Activated CD8-positive, alpha-beta memory T cell treated with anti-CD3 and anti-CD28 coated beads, Interleukin-2, amount 50 U/mL, for 24 hours (primary cell): ENCODE results near the gene POLH.
A peak's percentile ranks its signal among the peaks of the same experiment; 100 is the strongest.
"Not testable (repeated sequence)": the region's sequence is repeated elsewhere in the genome, so short reads cannot be mapped to it uniquely, and the experiment has no call there.

Experiments
- DNase-seq: peaks from one replicate; pipeline ENCODE4 v3.0.0-alpha.2; 2020; ENCODE audit errors: extremely low read depth

Gene POLH

DNA sequence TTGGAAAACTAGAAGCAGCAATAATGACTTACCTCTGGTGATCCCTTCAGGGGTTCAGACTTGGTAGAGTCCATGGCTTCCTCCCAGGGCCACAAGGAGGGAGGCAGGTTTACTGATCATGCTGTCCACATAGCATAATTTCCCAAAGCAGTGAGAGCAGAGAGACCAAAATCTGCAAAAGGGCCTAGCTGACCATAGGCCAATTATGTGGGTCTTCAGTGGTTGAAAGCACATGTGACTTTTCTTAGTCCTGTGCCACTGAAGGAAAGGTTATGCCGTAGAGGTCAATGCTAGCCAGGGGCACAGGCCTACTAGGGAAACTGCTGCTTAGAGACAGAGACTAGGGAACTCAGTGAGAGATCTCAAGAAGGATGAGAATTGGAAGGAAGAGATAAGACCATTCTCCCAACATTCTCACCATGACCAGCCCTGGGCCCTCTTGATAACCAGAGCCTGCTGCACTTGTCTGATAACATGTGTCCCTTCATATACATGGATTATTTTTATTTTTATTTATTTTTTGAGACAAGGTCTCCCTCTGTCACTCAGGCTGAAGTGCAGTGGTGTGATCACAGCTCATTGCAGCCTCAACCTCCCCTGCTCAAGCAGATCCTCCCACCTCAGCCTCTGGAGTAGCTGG lies 55.1 kb downstream of the POLH start:
- DNase-seq, result no peak

DNA sequence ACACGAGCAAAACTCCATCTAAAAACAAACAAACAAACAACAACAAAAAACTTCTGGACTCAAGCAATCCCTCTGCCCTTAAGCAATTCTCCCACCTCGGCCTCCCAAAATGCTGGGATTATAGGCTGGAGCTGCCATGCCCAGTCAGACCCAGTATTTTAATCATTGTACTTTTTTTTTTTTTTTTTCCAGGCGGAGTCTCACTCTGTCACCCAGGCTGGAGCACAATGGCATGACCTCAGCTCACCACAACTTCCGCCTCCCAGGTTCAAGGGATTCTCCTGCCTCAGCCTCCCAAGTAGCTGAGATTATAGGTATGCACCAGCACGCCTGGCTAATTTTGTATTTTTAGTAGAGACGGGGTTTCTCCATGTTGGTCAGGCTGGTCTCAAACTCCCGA lies 57.0 kb downstream of the POLH start:
- not testable (repeated sequence) for DNase-seq

- no peak for DNase-seq
Measured at GRCh38 chr6:43634702-43635303, 58.8 kb downstream of the POLH start.

DNA sequence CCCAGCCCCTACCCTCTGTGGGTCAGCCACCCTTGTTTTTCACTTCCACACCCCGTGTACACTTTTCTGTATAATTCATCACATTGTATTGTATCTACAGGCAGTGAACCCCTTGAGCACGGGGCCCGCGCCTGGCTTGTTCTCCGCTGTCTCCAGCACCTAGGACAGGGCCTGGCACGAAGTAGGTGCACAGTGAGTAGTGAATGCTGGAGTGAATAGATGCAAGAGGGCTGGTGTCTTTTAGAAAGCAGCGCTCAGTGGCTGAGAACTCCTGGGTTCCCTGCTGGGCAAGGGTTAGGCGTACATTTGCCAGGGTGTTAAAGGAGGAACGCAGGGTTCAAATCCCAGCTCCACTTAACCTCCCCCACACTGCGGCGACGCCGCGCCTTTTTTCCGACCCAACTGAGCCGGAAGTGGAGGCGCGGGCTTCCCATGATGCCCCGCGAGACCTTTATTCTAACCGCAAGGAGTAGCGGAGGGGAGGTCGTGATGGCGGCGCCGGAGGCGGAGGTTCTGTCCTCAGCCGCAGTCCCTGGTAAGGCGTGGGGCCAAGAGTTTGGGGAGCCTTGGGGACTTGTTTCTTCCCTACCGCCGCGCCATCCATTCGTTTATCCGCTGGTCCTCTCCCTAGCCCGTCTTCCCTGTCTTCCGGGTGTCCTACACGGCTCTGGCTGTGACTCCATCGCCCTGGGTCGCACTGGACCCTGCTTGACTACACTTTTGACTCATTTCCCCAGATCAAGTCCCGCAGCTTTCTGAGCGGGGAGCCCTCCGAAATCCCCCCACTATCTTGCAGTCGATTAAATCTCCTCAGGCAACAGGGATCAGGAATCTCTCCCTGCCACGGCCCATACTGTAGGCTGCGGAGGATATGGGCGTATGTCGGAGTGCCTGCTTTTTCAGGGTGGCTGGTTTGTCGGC lies 59.7 kb downstream of the POLH start, which contains the start of gene MAD2L1BP:
TSS of gene MAD2L1BP (plus strand) at position 454 of the 921 bp plus-strand sequence. CDS start at position 490, 36 bp downstream.
- DNase-seq, result peak; percentile 63

DNA sequence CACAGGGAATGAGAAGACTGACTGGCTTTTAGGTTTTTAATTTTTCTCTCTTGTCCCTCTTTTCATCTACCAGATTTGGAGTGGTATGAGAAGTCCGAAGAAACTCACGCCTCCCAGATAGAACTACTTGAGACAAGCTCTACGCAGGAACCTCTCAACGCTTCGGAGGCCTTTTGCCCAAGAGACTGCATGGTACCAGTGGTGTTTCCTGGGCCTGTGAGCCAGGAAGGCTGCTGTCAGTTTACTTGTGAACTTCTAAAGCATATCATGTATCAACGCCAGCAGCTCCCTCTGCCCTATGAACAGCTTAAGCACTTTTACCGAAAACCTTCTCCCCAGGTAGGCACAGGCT lies 60.3 kb downstream of the POLH start:
- DNase-seq, result no peak

DNA sequence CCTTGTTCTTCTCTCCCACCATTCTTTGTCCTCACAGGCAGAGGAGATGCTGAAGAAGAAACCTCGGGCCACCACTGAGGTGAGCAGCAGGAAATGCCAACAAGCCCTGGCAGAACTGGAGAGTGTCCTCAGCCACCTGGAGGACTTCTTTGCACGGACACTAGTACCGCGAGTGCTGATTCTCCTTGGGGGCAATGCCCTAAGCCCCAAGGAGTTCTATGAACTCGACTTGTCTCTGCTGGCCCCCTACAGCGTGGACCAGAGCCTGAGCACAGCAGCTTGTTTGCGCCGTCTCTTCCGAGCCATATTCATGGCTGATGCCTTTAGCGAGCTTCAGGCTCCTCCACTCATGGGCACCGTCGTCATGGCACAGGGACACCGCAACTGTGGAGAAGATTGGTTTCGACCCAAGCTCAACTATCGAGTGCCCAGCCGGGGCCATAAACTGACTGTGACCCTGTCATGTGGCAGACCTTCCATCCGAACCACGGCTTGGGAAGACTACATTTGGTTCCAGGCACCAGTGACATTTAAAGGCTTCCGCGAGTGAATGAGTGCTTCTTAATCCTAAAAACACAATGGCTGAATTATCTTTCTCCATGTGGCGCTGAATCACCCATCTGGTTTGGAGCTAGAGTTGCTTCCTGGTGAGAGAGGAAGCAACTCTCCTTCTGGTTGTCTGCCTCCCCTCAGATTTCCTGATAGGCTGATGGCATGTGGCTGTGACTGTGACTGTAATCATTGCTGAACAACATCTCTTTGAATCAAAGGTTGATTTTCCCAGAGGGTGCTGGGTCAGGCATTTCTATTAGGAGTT lies 64.2 kb downstream of the POLH start:
- DNase-seq, result no peak

GRCh38 chr6:43644940-43645612 lies 69.1 kb downstream of the POLH start, which contains the start of gene RSPH9:
Gene RSPH9 (plus strand): TSS chr6:43645036. CDS start chr6:43645099, 63 bp downstream.
- no peak for DNase-seq

- no peak for DNase-seq
Measured at GRCh38 chr6:43645613-43645964, 69.6 kb downstream of the POLH start.

DNA sequence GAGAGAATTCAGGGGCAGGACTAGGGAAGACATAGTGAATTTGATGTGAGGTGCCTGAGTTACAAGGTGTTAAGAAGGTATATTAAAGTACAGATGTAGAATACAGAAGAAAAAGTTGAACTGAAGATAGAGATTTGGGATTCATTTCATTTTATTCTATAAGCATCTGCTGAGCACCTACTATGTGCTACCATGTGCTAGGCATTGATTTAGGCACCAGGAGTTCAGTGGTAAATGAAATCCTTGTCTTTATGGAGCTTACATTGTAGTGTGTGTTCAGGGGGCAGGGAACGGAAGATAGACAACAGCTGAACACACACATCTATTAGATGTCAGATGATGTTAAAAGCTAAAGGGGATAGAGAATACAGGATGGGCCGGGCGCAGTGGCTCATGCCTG lies 71.6 kb downstream of the POLH start:
- DNase-seq, result no peak

DNA sequence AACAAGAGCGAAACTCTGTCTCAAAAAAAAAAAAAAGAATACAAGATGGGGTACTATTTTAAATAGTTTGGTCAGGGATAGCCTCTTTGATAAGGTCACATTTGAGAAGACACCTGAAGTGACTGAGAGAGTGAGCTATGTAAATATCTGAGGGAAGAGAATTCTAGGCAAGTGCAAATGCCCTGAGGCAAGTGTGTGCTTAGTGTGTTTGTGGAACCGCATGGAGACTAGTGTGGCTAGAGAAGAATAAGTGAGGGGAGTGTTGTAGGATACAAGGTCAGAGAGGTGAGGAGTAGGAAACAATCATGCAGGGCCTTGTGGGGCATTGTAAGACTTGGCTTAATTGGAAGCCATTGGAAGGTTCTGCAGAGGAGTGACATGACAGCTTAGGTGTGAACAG lies 72.3 kb downstream of the POLH start:
- DNase-seq, result no peak

- DNase-seq, result not testable (repeated sequence)
Measured at GRCh38 chr6:43652822-43653221, 76.8 kb downstream of the POLH start.

- DNase-seq, result no peak
Measured at GRCh38 chr6:43657221-43657802, 81.3 kb downstream of the POLH start.

GRCh38 chr6:43658161-43658560 lies 82.2 kb downstream of the POLH start:
- DNase-seq, result no peak

GRCh38 chr6:43662948-43663347 lies 87.0 kb downstream of the POLH start:
- DNase-seq, result not testable (repeated sequence)
